OCI-LY3 (cell line): ENCODE measurements around the gene COCH.

Experiments
- CTCF ChIP-seq: fragments of 200-600, 300-600 bp; sonication (generic); IDR thresholded peaks from 2 replicates; pipeline ENCODE4 v1.5.1; 2014; ENCODE audit warnings: antibody characterized with exemption, low read length, low read depth
- EZH2phosphoT487 ChIP-seq: fragments of 200-600 bp; shearing (Covaris generic); IDR thresholded peaks from 2 replicates; pipeline ENCODE4 v1.6.1; 2018; ENCODE audit warnings: antibody characterized with exemption, mixed run types, low read depth

- TF ChIP-seq CTCF (no peak), EZH2phosphoT487 (no peak)
Observed at GRCh38 chr14:30921788-30922187, 47.4 kb downstream of the COCH start.
